OCI-LY7 (cell line): ENCODE measurements around the gene KCNA3.

Experiments used
- EZH2phosphoT487 ChIP-seq: fragments of 200-600 bp; sonication (generic); IDR thresholded peaks from 2 replicates; pipeline ENCODE4 v1.6.1; 2018; ENCODE audit warnings: low read depth, borderline replicate concordance, mild to moderate bottlenecking, mixed run types, antibody characterized with exemption, low read length, moderate library complexity, mixed read lengths
- TF ChIP-seq, protein P1 (sequence below): fragments of 200-600 bp; sonication (generic); conservative IDR thresholded peaks from 2 replicates; pipeline ENCODE4 v1.5.1; 2014; ENCODE audit warnings: mild to moderate bottlenecking, antibody characterized with exemption, low read length, moderate library complexity, mixed read lengths

DNA sequence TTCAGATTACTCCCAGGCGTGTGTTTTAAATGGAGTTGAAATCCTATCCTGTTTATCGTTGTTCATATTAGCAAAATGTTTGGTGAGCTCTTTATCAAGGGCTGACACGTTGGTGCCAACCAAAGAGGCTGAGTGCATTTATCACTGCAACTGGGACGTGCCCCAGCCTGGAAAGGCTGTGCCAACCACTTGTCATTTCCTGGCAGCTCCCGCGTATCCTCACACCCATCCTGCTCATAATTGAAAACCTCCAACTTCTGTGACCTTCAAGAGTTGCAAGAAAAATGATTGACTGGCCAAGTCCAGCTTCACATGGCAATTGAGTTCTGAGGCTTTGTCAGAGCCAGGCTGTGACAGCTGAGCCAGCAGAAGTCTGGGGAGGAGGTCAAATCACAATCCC lies 43.7 kb upstream of the KCNA3 start:
- TF ChIP-seq, protein P1, sequence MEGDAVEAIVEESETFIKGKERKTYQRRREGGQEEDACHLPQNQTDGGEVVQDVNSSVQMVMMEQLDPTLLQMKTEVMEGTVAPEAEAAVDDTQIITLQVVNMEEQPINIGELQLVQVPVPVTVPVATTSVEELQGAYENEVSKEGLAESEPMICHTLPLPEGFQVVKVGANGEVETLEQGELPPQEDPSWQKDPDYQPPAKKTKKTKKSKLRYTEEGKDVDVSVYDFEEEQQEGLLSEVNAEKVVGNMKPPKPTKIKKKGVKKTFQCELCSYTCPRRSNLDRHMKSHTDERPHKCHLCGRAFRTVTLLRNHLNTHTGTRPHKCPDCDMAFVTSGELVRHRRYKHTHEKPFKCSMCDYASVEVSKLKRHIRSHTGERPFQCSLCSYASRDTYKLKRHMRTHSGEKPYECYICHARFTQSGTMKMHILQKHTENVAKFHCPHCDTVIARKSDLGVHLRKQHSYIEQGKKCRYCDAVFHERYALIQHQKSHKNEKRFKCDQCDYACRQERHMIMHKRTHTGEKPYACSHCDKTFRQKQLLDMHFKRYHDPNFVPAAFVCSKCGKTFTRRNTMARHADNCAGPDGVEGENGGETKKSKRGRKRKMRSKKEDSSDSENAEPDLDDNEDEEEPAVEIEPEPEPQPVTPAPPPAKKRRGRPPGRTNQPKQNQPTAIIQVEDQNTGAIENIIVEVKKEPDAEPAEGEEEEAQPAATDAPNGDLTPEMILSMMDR = no peak
- no peak for TF ChIP-seq EZH2phosphoT487
